Esophagus muscularis mucosa (tissue), 4 donors: Measurements from ENCODE around the gene DLG5. TPM values are rescaled to one million over a fixed set of nuclear protein-coding genes. Genes with fewer than 3 reads are reported as not detected.

Experiments
- DNase-seq: peaks from one replicate; pipeline ENCODE4 v3.0.0-alpha.2; 2017; ENCODE audit errors: extremely low spot score
- H3K27ac ChIP-seq, 4 donors: fragments of 200-600 bp; sonication (generic); replicated peaks in 1 of 4; 1 replicate in 3 of 4; 2 replicates in 1 of 4; pipeline ENCODE4 v1.5.1; 2016 to 2019; ENCODE audit warnings: mild to moderate bottlenecking in 1 of 4
- H3K27me3 ChIP-seq, 4 donors: fragments of 200-600 bp; sonication (generic); one replicate each; pipeline versions ENCODE4 v1.5.1 to v1.6.0; 2016 to 2019
- H3K36me3 ChIP-seq, 4 donors: fragments of 200-600 bp; sonication (generic); one replicate each; pipeline ENCODE4 v1.5.1; 2016 to 2019
- H3K4me1 ChIP-seq, 4 donors: fragments of 200-600 bp; sonication (generic); one replicate each; pipeline ENCODE4 v1.5.1; 2016 to 2019
- H3K4me3 ChIP-seq, 4 donors: fragments of 200-600 bp; sonication (generic); 1 replicate in 2 of 4; 2 replicates in 2 of 4; pipeline ENCODE4 v1.5.1; 2016 to 2019; ENCODE audit warnings: mild to moderate bottlenecking in 4 of 4, moderate library complexity in 1 of 4
- H3K9me3 ChIP-seq, 4 donors: fragments of 200-600 bp; sonication (generic); 1 replicate in 3 of 4; 2 replicates in 1 of 4; pipeline ENCODE4 v1.5.1; 2016 to 2019
- EP300 ChIP-seq: sonication (generic); formaldehyde crosslinking; IDR thresholded peaks from one replicate; pipeline ENCODE4 v1.6.1; 2017; ENCODE audit warnings: antibody characterized with exemption
- POLR2A ChIP-seq: fragments of 450-650 bp; IDR thresholded peaks from one replicate; pipeline ENCODE4 v1.6.1; 2017; ENCODE audit warnings: antibody characterized with exemption, moderate library complexity, mild to moderate bottlenecking, low read depth
- POLR2AphosphoS5 ChIP-seq, 2 donors: sonication (generic); formaldehyde crosslinking; IDR thresholded peaks; one replicate each; pipeline ENCODE4 v1.6.1; 2017; ENCODE audit warnings: antibody characterized with exemption in 2 of 2
- WGBS: methylation state at CpG from one replicate; pipeline ENCODE4 v1.1.5; 2018; 5-methylcytosine and 5-hydroxymethylcytosine counted together
- intact Hi-C: fragments of 100-400 bp; cut with DNase I; formaldehyde crosslinking; loops from one replicate; pipeline ENCODE4 v1.15.1; 2023
- total RNA-seq, 4 donors: library from RNA; depleted of rRNA; stranded (reverse); fragments of >200 nt; gene quantifications; one replicate each; pipeline versions ENCODE4 v1.1.0 to v1.2.1, GENCODE V29; 2016
- TF ChIP-seq, protein P1 (sequence below), 3 experiments: fragments of 200-600 bp in 2 of 3; fragments of 450-650 bp in 1 of 3; sonication (generic) in 2 of 3; IDR thresholded peaks; one replicate each; pipeline ENCODE4 v1.5.1; 2017 to 2019; ENCODE audit warnings: antibody characterized with exemption in 3 of 3, mild to moderate bottlenecking in 2 of 3, moderate library complexity in 1 of 3

DLG5 gene
- total RNA-seq, 4 donors from 2014 or later, result 55.7 to 120 (median 76.6) TPM

DNA sequence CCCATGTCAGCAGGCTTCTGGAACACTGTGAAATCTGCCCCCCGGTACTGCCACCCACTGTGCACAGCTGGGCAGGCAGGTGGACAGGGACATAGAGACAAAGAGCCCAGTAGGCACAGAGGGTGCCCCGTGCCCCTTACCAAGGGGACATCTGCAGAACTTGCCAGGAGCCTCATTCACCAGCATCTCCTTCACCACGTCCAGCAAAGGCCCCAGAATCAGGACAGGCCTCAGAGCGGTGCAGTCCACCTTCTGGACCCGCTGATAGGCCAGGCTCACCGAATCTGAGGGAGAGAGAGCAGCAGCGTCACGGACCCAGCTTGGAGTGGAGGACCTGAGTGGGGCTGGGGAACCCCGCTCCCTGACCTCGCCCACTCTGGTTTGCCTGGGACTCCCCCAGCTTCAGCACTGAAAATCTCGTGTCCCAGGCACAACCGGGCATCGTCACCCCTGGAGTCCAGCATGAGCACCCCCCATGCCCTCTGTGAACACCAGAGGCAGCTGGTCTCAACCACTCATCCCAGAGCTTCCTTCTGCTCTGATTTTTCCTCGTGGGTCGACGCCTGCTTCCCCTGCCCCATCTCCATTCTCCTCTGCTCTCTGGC is 130.1 kb downstream of the DLG5 start:
- peaks cover 76 to 99% (median 96%) of the 10 kb centered on the region in 4 donors for H3K36me3 ChIP-seq
- 97% methylated on average over 15 of the region's 16 CpGs for WGBS
- intact Hi-C loops, result no loop called here

DNA sequence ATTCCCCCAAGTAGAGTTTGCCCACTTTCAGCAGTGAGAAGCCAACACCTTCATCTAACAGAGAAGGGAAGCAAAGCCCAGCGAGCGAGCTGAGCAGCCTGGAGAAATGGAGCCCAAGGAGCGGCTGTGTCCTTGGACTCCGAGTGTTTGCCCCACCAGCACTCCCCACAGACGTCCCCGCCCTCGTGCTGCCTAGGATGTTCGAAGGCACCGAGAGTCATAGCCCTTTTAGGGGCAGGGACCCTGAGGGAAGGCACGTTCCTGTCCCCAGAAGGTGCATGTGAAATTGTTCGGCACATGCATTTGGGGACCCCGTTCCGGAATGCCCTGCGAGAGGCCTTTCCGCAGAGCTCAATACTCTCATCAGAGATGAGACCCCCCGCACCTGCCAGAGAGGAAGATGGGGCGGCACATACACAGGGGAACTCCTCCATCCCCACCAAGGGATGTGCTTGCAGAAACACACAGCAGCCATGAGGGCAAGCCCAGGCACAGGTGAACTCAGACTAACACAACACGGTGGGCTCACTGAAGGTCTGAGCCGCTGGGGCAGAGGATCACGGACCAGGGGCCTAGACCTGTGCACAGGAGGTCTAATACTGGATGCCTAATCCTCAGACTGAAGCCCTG is 131.0 kb downstream of the DLG5 start:
- no peaks in the 10 kb centered on the region for H3K4me1 ChIP-seq
- 93% methylated on average over 15 of the region's 20 CpGs for WGBS
- H3K9me3 ChIP-seq, result no peaks in the 10 kb centered on the region
- no peak overlapping the region for H3K4me3 ChIP-seq
- no peaks in the 10 kb centered on the region for H3K27me3 ChIP-seq
- TF ChIP-seq POLR2A (no peak), POLR2AphosphoS5 (IDR thresholded peaks at IDR 0.05) (no peak), EP300 (no peak)
- TF ChIP-seq, protein P1, sequence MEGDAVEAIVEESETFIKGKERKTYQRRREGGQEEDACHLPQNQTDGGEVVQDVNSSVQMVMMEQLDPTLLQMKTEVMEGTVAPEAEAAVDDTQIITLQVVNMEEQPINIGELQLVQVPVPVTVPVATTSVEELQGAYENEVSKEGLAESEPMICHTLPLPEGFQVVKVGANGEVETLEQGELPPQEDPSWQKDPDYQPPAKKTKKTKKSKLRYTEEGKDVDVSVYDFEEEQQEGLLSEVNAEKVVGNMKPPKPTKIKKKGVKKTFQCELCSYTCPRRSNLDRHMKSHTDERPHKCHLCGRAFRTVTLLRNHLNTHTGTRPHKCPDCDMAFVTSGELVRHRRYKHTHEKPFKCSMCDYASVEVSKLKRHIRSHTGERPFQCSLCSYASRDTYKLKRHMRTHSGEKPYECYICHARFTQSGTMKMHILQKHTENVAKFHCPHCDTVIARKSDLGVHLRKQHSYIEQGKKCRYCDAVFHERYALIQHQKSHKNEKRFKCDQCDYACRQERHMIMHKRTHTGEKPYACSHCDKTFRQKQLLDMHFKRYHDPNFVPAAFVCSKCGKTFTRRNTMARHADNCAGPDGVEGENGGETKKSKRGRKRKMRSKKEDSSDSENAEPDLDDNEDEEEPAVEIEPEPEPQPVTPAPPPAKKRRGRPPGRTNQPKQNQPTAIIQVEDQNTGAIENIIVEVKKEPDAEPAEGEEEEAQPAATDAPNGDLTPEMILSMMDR (IDR thresholded peaks at IDR 0.05), result no peak
- intact Hi-C loops, result no loop called here
- no peak for DNase-seq
- peaks cover 84 to 100% (median 98%) of the 10 kb centered on the region in 4 donors for H3K36me3 ChIP-seq
- H3K27ac ChIP-seq, result no peak overlapping the region

More for the DNA sequence above, 130.1 kb downstream of the DLG5 start:
- TF ChIP-seq, protein P1 (IDR thresholded peaks at IDR 0.05), result no peak
- TF ChIP-seq POLR2A (no peak), EP300 (no peak), POLR2AphosphoS5 (IDR thresholded peaks at IDR 0.05) (no peak)
- Histone ChIP-seq H3K9me3 (no peaks in the 10 kb centered on the region), H3K27me3 (no peaks in the 10 kb centered on the region), H3K27ac (no peak overlapping the region), H3K4me1 (no peaks in the 10 kb centered on the region), H3K4me3 (no peak overlapping the region)
- no peak for DNase-seq

DNA sequence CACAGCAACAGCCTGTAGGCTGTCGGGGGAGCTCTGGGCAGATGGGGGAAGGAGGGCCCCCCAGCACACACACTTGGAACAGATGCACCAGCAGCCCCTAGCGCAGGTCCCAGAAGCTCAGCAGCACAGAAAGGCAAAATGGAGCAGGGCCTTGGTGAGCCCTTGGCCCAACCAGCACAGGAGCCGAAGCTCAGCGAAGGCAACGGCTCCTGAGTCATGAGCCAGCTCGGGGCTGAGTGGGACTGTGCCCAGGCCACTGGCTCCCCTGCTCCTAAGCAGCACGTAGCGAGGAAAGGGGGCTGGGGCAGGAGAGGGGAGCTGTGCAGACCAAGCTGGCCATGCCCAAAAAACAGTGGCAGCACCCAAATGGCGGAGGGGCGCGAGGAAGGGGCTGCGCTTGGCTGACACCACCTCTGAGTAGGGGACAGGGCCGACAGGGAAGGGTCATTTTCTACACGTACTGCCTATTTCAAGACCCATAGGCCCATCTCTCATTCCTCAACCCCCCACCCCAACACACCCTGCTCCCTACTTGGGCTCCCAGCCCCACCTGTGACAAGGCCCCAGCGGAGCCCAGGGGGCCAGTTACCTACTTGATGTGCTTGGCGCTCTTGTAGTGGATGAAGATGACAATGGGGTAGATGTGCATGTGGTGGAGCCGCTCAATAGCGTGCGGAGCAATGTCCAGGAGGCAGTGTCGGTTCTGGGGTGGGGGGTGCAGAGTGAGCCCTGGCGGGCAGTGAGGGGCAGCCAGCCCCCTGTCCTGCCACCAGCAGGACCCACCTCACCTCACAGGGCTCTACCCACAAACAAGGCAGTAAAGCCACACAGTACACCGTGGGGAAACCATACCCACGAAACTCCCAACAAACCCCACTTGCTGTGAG is 132.1 kb downstream of the DLG5 start:
- WGBS, result 94% methylated on average over 16 of the region's 23 CpGs
- no peaks in the 10 kb centered on the region for H3K27me3 ChIP-seq
- H3K9me3 ChIP-seq, result no peaks in the 10 kb centered on the region
- H3K4me3 ChIP-seq, result no peak overlapping the region
- DNase-seq, result no peak
- H3K4me1 ChIP-seq, result no peaks in the 10 kb centered on the region
- peaks cover 78 to 100% (median 98%) of the 10 kb centered on the region in 4 donors for H3K36me3 ChIP-seq
- intact Hi-C loops, result no loop called here
- TF ChIP-seq, protein P1 (IDR thresholded peaks at IDR 0.05), result no peak
- TF ChIP-seq EP300 (no peak), POLR2AphosphoS5 (IDR thresholded peaks at IDR 0.05) (no peak), POLR2A (no peak)
- H3K27ac ChIP-seq, result no peak overlapping the region

DNA sequence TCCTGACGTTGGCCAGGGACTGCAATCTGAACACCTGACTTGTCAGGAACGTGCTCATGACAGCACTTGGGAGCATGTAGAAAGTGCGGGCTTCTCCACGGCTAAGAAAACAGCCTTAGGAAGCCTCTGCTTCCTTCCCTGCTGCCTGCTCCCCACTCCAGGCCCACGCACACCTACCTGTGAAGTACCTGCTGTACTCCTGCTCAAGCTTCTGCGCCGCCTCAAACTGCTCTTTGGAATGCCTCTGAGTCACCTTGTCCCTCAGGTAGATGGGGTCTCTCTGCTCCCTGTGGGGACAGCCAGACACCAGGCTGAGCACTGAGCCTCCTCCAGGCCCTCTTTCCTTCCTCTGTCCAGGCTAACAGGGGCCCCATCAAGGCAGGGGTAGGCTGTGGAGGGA is 132.7 kb downstream of the DLG5 start:
- no peaks in the 10 kb centered on the region for H3K4me1 ChIP-seq
- intact Hi-C loops, result no loop called here
- WGBS, result 76% methylated on average over 7 of the region's 7 CpGs
- peaks cover 73 to 100% (median 95%) of the 10 kb centered on the region in 4 donors for H3K36me3 ChIP-seq
- no peaks in the 10 kb centered on the region for H3K27me3 ChIP-seq
- no peaks in the 10 kb centered on the region for H3K9me3 ChIP-seq
- no peak overlapping the region for H3K27ac ChIP-seq
- no peak for DNase-seq
- TF ChIP-seq EP300, result no peak
- TF ChIP-seq, protein P1 (IDR thresholded peaks at IDR 0.05), result no peak
- TF ChIP-seq POLR2AphosphoS5 (IDR thresholded peaks at IDR 0.05), result no peak
- TF ChIP-seq POLR2A, result no peak
- no peak overlapping the region for H3K4me3 ChIP-seq
